SH-SY5Y (cell line): ENCODE measurements around the gene ZDHHC8.

Source experiments
- GATA2 ChIP-seq: IDR thresholded peaks from 2 replicates; pipeline ENCODE4 v1.6.1; 2011; ENCODE audit warnings: mild to moderate bottlenecking, low read depth, low read length
- GATA3 ChIP-seq: IDR thresholded peaks from 2 replicates; pipeline ENCODE4 v1.6.1; 2011; ENCODE audit warnings: low read depth, mild to moderate bottlenecking, low read length, moderate library complexity

The ZDHHC8 gene

GRCh38 chr22:20131597-20131858 lies at the start of gene ZDHHC8:
Gene ZDHHC8 (plus strand): TSS chr22:20131804. CDS start chr22:20131948, 144 bp downstream.
- TF ChIP-seq GATA2 (no peak), GATA3 (no peak)

- TF ChIP-seq GATA2: no peak
- TF ChIP-seq GATA3: no peak
Measured at GRCh38 chr22:20083157-20083890, 48.3 kb upstream of the ZDHHC8 start.

GRCh38 chr22:20083891-20084546 lies 47.6 kb upstream of the ZDHHC8 start:
- TF ChIP-seq GATA3 (no peak), GATA2 (no peak)

- no peak for TF ChIP-seq GATA3
- no peak for TF ChIP-seq GATA2
Measured at GRCh38 chr22:20084547-20085413, 46.8 kb upstream of the ZDHHC8 start.

GRCh38 chr22:20085651-20086050 lies 46.0 kb upstream of the ZDHHC8 start:
- TF ChIP-seq GATA3 (no peak), GATA2 (no peak)

GRCh38 chr22:20086101-20086599 lies 45.5 kb upstream of the ZDHHC8 start:
- no peak for TF ChIP-seq GATA3
- no peak for TF ChIP-seq GATA2

- TF ChIP-seq GATA2 (no peak), GATA3 (no peak)
Measured at GRCh38 chr22:20086763-20087162, 44.8 kb upstream of the ZDHHC8 start.

- no peak for TF ChIP-seq GATA3
- TF ChIP-seq GATA2: no peak
Measured at GRCh38 chr22:20087319-20088262, 44.0 kb upstream of the ZDHHC8 start.

- no peak for TF ChIP-seq GATA2
- TF ChIP-seq GATA3: no peak
Measured at GRCh38 chr22:20088263-20088648, 43.3 kb upstream of the ZDHHC8 start.

GRCh38 chr22:20089226-20089976 lies 42.2 kb upstream of the ZDHHC8 start:
- TF ChIP-seq GATA2: no peak

GRCh38 chr22:20089977-20090729 lies 41.5 kb upstream of the ZDHHC8 start:
- TF ChIP-seq GATA3 (no peak), GATA2 (no peak)

- TF ChIP-seq GATA3 (no peak), GATA2 (no peak)
Measured at GRCh38 chr22:20090730-20091240, 40.8 kb upstream of the ZDHHC8 start.
